B cell (primary cell): ENCODE results near the gene RBL1. TPM values are rescaled to one million over a fixed set of nuclear protein-coding genes. Genes with fewer than 3 reads are reported as not detected.
"Not testable (repeated sequence)": the region's sequence is repeated elsewhere in the genome, so short reads cannot be mapped to it uniquely, and the experiment has no call there.

Source experiments
- ATAC-seq: fragments of 200-7000 bp; cut with Tn5 transposase; one replicate; pipeline ENCODE4 v1.10.0; 2021; ENCODE audit warnings: low read depth, mild to moderate bottlenecking, moderate number of reproducible peaks, moderate library complexity
- CTCF ChIA-PET: fragments of 350-600 bp; sonication (Branson Sonifier 250); formaldehyde crosslinking; loops from one replicate; lab custom pipeline; 2021; ENCODE audit warnings: antibody characterized with exemption, inconsistent platforms; lab: Charles Lee
- POLR2A ChIA-PET: fragments of 350-600 bp; sonication (Branson Sonifier 250); formaldehyde crosslinking; loops from one replicate; lab custom pipeline; 2021; ENCODE audit warnings: antibody characterized with exemption; lab: Charles Lee
- DNase-seq: peaks from one replicate; pipeline ENCODE4 v3.0.0; 2013
- H2AFZ ChIP-seq: 2 replicates; pipeline ENCODE4 v1.6.1; 2012; ENCODE audit warnings: mild to moderate bottlenecking, low read depth, low read length; ENCODE audit not compliant: insufficient read depth, poor library complexity, severe bottlenecking
- H3K27ac ChIP-seq, 2 donors: 1 replicate in 1 of 2; 2 replicates in 1 of 2; pipeline ENCODE4 v1.5.1; 2012 to 2013; ENCODE audit warnings: low read length in 2 of 2, mild to moderate bottlenecking in 2 of 2, moderate library complexity in 1 of 2
- H3K27me3 ChIP-seq, 4 experiments: fragments of 200-600 bp in 1 of 4; sonication (generic) in 1 of 4; replicated peaks in 1 of 4; 1 replicate in 2 of 4; 2 replicates in 2 of 4; pipeline versions ENCODE4 v1.6.1 to v1.7.0; 2013 to 2016; ENCODE audit warnings: low read length in 3 of 4, mild to moderate bottlenecking in 2 of 4, mixed read lengths in 1 of 4, moderate library complexity in 1 of 4; ENCODE audit not compliant: insufficient read depth in 4 of 4, control insufficient read depth in 3 of 4; ENCODE audit errors: control extremely low read depth in 1 of 4
- H3K36me3 ChIP-seq, 2 experiments: replicated peaks in 1 of 2; 1 replicate in 1 of 2; 2 replicates in 1 of 2; pipeline versions ENCODE4 v1.6.1 to v1.7.1; 2013; ENCODE audit warnings: low read length in 1 of 2; ENCODE audit not compliant: insufficient read depth in 2 of 2, control insufficient read depth in 1 of 2; ENCODE audit errors: control extremely low read depth in 1 of 2, extremely low read depth in 1 of 2
- H3K4me1 ChIP-seq, 2 donors: fragments of 200-600 bp in 1 of 2; sonication (generic) in 1 of 2; 1 replicate in 1 of 2; 2 replicates in 1 of 2; pipeline versions ENCODE4 v1.5.1 to v1.6.1; 2013 to 2017; ENCODE audit warnings: low read length in 2 of 2; ENCODE audit not compliant: control insufficient read depth in 2 of 2, insufficient read depth in 2 of 2
- H3K4me2 ChIP-seq: replicated peaks from 2 replicates; pipeline ENCODE3; 2012; ENCODE audit warnings: mild to moderate bottlenecking, low read depth, low read length; ENCODE audit not compliant: poor library complexity, severe bottlenecking
- H3K4me3 ChIP-seq, 5 experiments: fragments of 200-600 bp in 1 of 5; sonication (generic) in 1 of 5; 1 replicate in 3 of 5; 2 replicates in 2 of 5; pipeline versions ENCODE4 v1.5.1 to v1.7.0; 2011 to 2016; ENCODE audit warnings: low read length in 4 of 5, mild to moderate bottlenecking in 4 of 5, low read depth in 2 of 5, control low read depth in 1 of 5, moderate library complexity in 1 of 5; ENCODE audit not compliant: insufficient read depth in 1 of 5; ENCODE audit errors: control extremely low read depth in 1 of 5, extremely low read depth in 1 of 5
- H3K79me2 ChIP-seq: fragments of 200-600 bp; sonication (generic); one replicate; pipeline ENCODE4 v1.6.0; 2016; ENCODE audit warnings: low read length; ENCODE audit not compliant: control insufficient read depth, insufficient read depth
- H3K9ac ChIP-seq: fragments of 200-600 bp; sonication (generic); 2 replicates; pipeline ENCODE4 v1.6.1; 2017; ENCODE audit warnings: mild to moderate bottlenecking, low read length, moderate library complexity
- H3K9me3 ChIP-seq, 3 donors: one replicate each; pipeline versions ENCODE4 v1.6.1 to v1.7.1; 2013; ENCODE audit warnings: low read length in 2 of 3; ENCODE audit not compliant: control insufficient read depth in 2 of 3, insufficient read depth in 1 of 3; ENCODE audit errors: control extremely low read depth in 1 of 3
- H4K20me1 ChIP-seq: 2 replicates; pipeline ENCODE4 v1.6.0; 2012; ENCODE audit warnings: mild to moderate bottlenecking, low read length; ENCODE audit not compliant: insufficient read depth, control insufficient read depth, poor library complexity, severe bottlenecking
- H3K27ac Mint-ChIP-seq: one replicate; pipeline ENCODE4 v1.8.0; 2021; ENCODE audit warnings: mixed read lengths
- H3K27me3 Mint-ChIP-seq: one replicate; pipeline ENCODE4 v1.8.0; 2021; ENCODE audit warnings: mixed read lengths
- H3K4me1 Mint-ChIP-seq: one replicate; pipeline ENCODE4 v1.8.0; 2021; ENCODE audit warnings: mixed read lengths
- H3K4me3 Mint-ChIP-seq: one replicate; pipeline ENCODE4 v1.8.0; 2021; ENCODE audit warnings: mixed read lengths
- H3K9me3 Mint-ChIP-seq: one replicate; pipeline ENCODE4 v1.8.0; 2022; ENCODE audit warnings: mixed read lengths; ENCODE audit not compliant: insufficient read depth
- CTCF ChIP-seq: fragments of 200-600 bp; IDR thresholded peaks from one replicate; pipeline ENCODE4 v1.8.0; 2022; ENCODE audit warnings: antibody characterized with exemption, mild to moderate bottlenecking
- EZH2 ChIP-seq: IDR thresholded peaks from 2 replicates; pipeline ENCODE4 v1.6.1; 2012; ENCODE audit warnings: borderline replicate concordance, low read depth, mild to moderate bottlenecking, moderate library complexity, low read length; ENCODE audit not compliant: insufficient read depth, poor library complexity, severe bottlenecking
- WGBS: methylation state at CpG from one replicate; pipeline ENCODE4 v1.1.5; 2013; ENCODE audit warnings: missing lambda C conversion rate; ENCODE audit not compliant: insufficient coverage; 5-methylcytosine and 5-hydroxymethylcytosine counted together
- intact Hi-C: fragments of 100-400 bp; cut with micrococcal nuclease; formaldehyde crosslinking; loops from one replicate; pipeline ENCODE4 v1.10.0; 2022
- polyA plus RNA-seq: library from polyadenylated mRNA; depleted of rRNA; stranded (reverse); fragments of >200 nt; gene quantifications from 2 replicates; pipeline ENCODE4 v1.2.3, GENCODE V29; 2012
- total RNA-seq, 2 donors: library from RNA; stranded (reverse); fragments of 120-200 nt in 1 of 2; gene quantifications; 1 replicate in 1 of 2; 2 replicates in 1 of 2; pipeline versions ENCODE4 v1.2.3 to v1.2.4, GENCODE V29; 2013 to 2022

The RBL1 gene
- total and polyA plus RNA-seq, 2 donors (not counting 1 experiment from before 2014, with no cell fraction given) = 8.1 to 27.8 TPM

DNA sequence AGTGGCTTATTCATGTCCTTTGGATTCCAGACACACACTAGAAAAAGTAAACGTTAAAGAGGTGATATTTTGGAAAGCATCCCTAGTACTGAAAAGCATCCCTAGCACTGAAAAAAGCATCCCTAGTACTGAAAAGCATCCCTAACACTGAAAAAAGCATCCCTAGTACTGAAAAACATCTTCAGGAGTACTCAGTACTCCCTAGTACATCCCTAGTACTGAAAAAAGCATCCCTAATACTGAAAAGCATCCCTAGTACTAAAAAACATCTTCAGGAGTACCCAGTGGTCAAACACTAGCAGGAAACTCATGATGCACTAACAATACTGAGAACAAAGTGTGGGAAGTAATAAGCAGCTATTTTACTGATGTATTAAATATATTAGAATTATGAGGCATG, 98.7 kb downstream of the RBL1 start:
- CTCF ChIA-PET = no interaction called here
- no peaks in the 10 kb centered on the region for H3K4me1 Mint-ChIP-seq

DNA sequence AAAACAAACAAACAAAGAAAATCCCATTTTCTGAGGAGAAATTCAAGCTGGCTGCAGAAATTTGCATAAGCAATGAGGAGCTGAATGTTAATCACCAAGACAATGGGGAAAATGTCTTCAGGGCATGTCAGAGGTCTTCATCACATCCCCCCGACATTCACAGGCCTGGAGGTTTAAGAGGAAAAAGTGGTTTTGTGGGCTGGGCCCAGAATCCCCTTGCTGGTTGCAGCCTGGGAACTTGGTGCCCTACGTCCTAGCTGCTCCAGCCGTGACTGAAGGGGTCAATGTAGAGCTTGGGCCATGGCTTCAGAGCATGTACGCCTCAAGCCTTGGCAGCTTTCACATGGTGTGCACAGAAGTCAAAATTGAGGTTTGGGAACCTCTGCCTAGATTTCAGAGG, 101.6 kb downstream of the RBL1 start:
- POLR2A ChIA-PET = not testable (repeated sequence)

More for the DNA sequence above, 98.7 kb downstream of the RBL1 start:
- ATAC-seq (no peak), DNase-seq (no peak)
- H3K4me1 ChIP-seq = no peaks in the 10 kb centered on the region
- H3K9me3 Mint-ChIP-seq = peaks cover 2% of the 10 kb centered on the region
- H3K27ac Mint-ChIP-seq = no peak overlapping the region
- no peak overlapping the region for H3K4me3 Mint-ChIP-seq
- peaks cover 2 to 4% of the 10 kb centered on the region in 2 experiments for H3K36me3 ChIP-seq
- peaks cover 0 to 8% (median 7%) of the 10 kb centered on the region in 3 donors for H3K9me3 ChIP-seq
- WGBS = 100% methylated on average over 1 of the region's 1 CpG
- H4K20me1 ChIP-seq = no peaks in the 10 kb centered on the region
- TF ChIP-seq EZH2 (no peak), CTCF (no peak)
- H2AFZ ChIP-seq = no peak overlapping the region
- no peak overlapping the region for H3K27ac ChIP-seq
- H3K79me2 ChIP-seq = peaks cover 2% of the 10 kb centered on the region
- intact Hi-C loops = no loop called here
- no peak overlapping the region for H3K9ac ChIP-seq
- H3K27me3 ChIP-seq = no peaks in the 10 kb centered on the region
- no peak overlapping the region for H3K4me2 ChIP-seq
- POLR2A ChIA-PET = no interaction called here
- H3K27me3 Mint-ChIP-seq = no peaks in the 10 kb centered on the region
- H3K4me3 ChIP-seq = no peak overlapping the region

More for the DNA sequence above, 101.6 kb downstream of the RBL1 start:
- H3K4me3 ChIP-seq, H3K27me3 ChIP-seq, H3K4me1 Mint-ChIP-seq, ATAC-seq, H3K36me3 ChIP-seq, H3K9ac ChIP-seq, H3K9me3 Mint-ChIP-seq, H3K4me3 Mint-ChIP-seq, H3K4me2 ChIP-seq, H3K79me2 ChIP-seq, H3K27ac ChIP-seq, CTCF ChIA-PET, H3K27ac Mint-ChIP-seq, DNase-seq, H3K27me3 Mint-ChIP-seq, H4K20me1 ChIP-seq, H2AFZ ChIP-seq, intact Hi-C loops, H3K9me3 ChIP-seq, H3K4me1 ChIP-seq: not testable (repeated sequence)
- WGBS = 97% methylated on average over 4 of the region's 4 CpGs
